ENCODE results near the gene SCUBE3.

Gene SCUBE3

DNA sequence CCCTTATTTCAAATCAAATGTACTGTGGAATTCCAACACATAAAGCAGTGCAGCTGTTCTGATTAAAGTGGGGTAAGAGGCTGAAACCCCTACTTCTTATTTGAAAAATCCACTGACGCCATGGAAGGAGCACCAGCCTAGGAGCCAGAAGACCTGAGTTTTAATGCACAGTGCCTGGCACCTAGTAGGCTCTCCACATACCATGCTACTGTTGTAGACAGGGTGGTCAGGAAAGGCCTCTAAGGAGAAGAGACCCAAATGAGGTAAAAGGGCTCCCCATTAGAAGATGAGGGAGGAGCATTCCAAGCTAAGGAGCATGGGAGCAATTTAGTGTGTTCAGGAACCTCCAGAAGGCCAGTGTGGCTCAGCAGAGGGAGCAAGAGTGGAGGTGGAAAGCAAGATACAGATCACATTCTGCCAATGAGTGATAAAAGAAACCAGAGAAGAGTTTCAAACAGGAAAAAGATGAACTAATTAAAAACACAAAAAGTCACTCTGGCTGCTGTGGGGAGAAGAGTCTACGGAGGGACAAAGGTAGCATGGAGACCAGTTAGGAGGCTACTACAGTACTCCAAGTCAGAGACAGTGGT, 34.0 kb downstream of the SCUBE3 start:
- peak in 1 of 2 experiments; percentile 25 for DNase-seq
- TF ChIP-seq POLR2A (IDR thresholded peaks at IDR 0.05; ENCODE audit: low read length) (no peak), GATA1 (IDR thresholded peaks at IDR 0.05; ENCODE audit: low read depth, low read length) (no peak)

GRCh38 chr6:35248300-35248699, 34.5 kb downstream of the SCUBE3 start:
- TF ChIP-seq POLR2A (IDR thresholded peaks at IDR 0.05; ENCODE audit: low read length) = no peak
- no peak for TF ChIP-seq GATA1 (IDR thresholded peaks at IDR 0.05; ENCODE audit: low read depth, low read length)
- DNase-seq = peak; percentile 47 to 64

DNA sequence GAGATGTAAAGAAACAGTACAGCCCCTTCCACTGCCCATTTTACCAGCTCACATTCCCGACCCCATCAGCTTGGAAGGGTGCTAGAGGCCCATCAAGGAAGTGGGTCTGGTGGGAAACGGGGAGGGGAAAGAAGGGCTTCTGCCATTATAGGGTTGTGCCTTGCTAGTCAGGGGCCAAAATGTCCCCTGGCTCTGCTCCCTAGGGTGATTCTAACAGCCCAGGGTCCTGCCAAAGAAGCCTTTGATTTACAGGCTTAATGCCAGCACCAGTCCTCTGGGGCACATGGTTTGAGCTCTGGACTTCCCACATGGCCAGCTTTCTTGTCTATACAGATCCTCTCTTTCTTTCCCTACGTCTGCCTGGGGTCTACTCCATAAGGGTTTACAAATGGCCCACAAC, 35.2 kb downstream of the SCUBE3 start:
- DNase-seq = no peak

DNA sequence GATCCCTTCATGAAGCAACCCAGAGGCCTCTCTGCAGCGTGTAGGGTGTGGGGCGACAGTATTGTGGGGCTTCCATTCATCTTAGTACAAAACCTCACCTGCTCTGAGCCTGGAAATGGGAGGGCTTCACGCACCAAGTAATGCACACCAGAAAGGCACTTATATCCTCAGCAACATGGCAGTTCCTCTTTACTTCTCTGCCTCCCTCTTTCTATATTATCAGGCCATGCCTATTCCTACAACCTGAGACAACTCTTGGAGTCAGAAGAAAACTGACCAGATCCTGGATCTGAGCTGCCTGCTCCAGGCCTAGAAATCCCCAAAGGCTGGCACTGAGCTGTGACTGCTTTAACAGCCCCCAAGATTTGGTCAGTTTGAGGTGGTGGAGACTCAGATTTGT, 38.2 kb downstream of the SCUBE3 start:
- no peak for DNase-seq
- TF ChIP-seq POLR2A (IDR thresholded peaks at IDR 0.05; ENCODE audit: low read length) (no peak), GATA1 (IDR thresholded peaks at IDR 0.05; ENCODE audit: low read depth, low read length) (no peak)

More for the DNA sequence above, 35.2 kb downstream of the SCUBE3 start:
- no peak for TF ChIP-seq GATA1 (IDR thresholded peaks at IDR 0.05; ENCODE audit: low read depth, low read length)
- no peak for TF ChIP-seq POLR2A (IDR thresholded peaks at IDR 0.05; ENCODE audit: low read length)

- no peak for TF ChIP-seq POLR2A (IDR thresholded peaks at IDR 0.05; ENCODE audit: low read length)
- no peak for TF ChIP-seq GATA1 (IDR thresholded peaks at IDR 0.05; ENCODE audit: low read depth, low read length)
Observed at GRCh38 chr6:35253249-35253648, 39.5 kb downstream of the SCUBE3 start.

GRCh38 chr6:35258336-35258735, 44.6 kb downstream of the SCUBE3 start:
- no peak for TF ChIP-seq POLR2A (IDR thresholded peaks at IDR 0.05; ENCODE audit: low read length)
- TF ChIP-seq GATA1 (IDR thresholded peaks at IDR 0.05; ENCODE audit: low read depth, low read length) = no peak
- peak in 1 of 2 experiments; percentile 31 for DNase-seq

More at GRCh38 chr6:35253249-35253648, 39.5 kb downstream of the SCUBE3 start:
- no peak for DNase-seq

- peak; percentile 82 to 85 for DNase-seq
- TF ChIP-seq POLR2A (IDR thresholded peaks at IDR 0.05; ENCODE audit: low read length) (no peak), GATA1 (IDR thresholded peaks at IDR 0.05; ENCODE audit: low read depth, low read length) (no peak)
Observed at GRCh38 chr6:35258858-35259193, 45.1 kb downstream of the SCUBE3 start.

DNA sequence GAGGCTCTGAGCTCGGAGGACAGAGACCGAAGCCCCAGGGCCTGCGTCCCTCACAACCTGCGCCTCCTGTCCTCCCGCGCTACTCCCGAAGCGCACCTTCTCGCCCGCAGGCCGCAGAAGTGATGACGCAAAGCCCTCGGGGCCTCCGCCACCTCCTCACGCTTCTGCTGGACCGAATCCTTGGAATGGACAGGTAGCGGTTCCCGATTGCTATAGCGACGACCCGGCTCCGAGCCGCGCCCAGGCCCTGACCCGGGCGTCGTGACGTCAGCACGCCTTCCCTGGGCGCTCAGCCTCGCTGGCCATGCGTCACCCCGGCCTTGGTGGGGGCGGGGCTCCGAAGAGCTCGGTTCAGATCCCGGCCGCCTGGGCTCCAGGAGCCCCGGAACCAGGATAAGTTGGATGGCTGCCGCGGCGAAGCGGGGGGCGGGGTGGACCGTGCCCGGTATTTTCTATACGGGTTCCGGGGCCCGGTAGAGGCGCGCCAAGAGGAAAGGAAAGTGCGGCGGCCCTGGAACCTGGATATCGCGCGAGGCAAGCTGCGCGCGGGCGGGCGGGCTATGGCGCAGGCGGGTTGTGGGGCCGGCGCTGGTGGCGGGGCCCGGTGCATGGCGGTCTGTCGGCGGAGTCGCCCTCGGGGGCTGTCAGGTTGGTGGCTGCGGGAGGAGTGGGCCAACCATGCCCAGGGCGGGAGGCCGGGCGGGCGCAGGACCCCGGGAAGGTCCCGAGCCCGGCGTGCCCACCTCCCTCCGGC, 45.6 kb downstream of the SCUBE3 start, which contains the start of gene ZNF76:
TSS of gene ZNF76 (plus strand) at position 542 of the 754 bp plus-strand sequence. CDS start 21,417 bp downstream, outside the sequence.
- TF ChIP-seq GATA1 (IDR thresholded peaks at IDR 0.05; ENCODE audit: low read depth, low read length) (no peak), POLR2A (IDR thresholded peaks at IDR 0.05; ENCODE audit: low read length) (peak; percentile 54)
- DNase-seq = peak; percentile 97 to 98

DNA sequence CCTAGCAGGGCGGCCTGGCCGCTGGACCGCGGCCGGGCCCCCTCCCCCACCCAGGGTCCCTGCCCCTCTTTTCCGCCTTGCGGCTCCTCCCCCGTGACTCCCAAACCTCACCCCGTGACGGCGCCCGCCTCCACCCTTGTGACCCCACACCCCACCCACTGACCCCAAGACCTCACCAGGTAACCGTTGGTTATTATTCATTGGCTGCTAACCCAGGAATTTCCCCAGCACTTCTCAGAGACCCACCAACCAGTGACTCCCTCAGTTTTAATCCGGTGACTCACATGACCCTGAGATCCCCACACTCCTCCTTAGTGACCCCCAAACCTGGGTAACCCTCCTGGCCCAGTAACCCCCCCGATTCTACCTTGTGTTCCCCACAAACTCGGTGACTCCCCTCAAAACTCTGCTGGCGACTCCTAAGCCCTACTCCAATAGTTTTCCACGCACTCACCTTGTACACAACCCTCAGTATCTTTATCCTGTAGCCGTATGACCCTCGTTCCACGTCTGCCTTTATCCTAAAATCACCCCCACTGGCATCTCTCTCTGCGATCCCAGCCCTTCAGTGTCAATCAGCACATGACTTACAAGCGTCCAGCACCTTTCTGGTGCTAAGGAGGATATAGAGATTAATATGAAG, 46.3 kb downstream of the SCUBE3 start:
- TF ChIP-seq GATA1 (IDR thresholded peaks at IDR 0.05; ENCODE audit: low read depth, low read length) (no peak), POLR2A (IDR thresholded peaks at IDR 0.05; ENCODE audit: low read length) (no peak)
- DNase-seq = peak; percentile 85 to 86

GRCh38 chr6:35260591-35261570, 47.1 kb downstream of the SCUBE3 start:
- TF ChIP-seq POLR2A (IDR thresholded peaks at IDR 0.05; ENCODE audit: low read length) (no peak), GATA1 (IDR thresholded peaks at IDR 0.05; ENCODE audit: low read depth, low read length) (no peak)
- peak in 1 of 2 experiments; percentile 52 for DNase-seq

DNA sequence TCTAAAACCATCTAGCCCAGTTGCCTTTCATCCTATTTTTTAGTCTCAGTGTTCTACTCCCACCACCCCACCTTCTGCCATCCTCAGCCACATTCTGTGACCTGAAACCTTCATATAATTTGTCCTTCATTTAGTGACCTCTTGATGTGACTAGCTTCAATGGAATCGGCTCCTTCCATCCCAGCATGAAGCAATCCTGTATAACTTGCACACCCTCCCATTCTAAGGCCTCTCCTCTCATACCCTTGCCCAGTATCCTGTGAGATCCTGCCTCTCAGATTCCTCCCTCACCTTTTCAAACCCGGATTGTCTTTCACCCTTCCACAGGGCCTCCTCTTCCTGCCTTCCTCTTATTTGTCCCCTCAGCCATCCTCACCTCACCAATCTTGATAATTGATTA, 48.8 kb downstream of the SCUBE3 start:
- no peak for DNase-seq
- TF ChIP-seq POLR2A (IDR thresholded peaks at IDR 0.05; ENCODE audit: low read length) (no peak), GATA1 (IDR thresholded peaks at IDR 0.05; ENCODE audit: low read depth, low read length) (no peak)

- DNase-seq = no peak
- TF ChIP-seq POLR2A (IDR thresholded peaks at IDR 0.05; ENCODE audit: low read length) (no peak), GATA1 (IDR thresholded peaks at IDR 0.05; ENCODE audit: low read depth, low read length) (no peak)
Observed at GRCh38 chr6:35264550-35265274, 51.0 kb downstream of the SCUBE3 start.

GRCh38 chr6:35265523-35265922, 51.8 kb downstream of the SCUBE3 start:
- no peak for DNase-seq
- TF ChIP-seq POLR2A (IDR thresholded peaks at IDR 0.05; ENCODE audit: low read length) (no peak), GATA1 (IDR thresholded peaks at IDR 0.05; ENCODE audit: low read depth, low read length) (no peak)
